Measurements from ENCODE around the gene ERMP1. TPM values are rescaled to one million over a fixed set of nuclear protein-coding genes. Genes with fewer than 3 reads are reported as not detected.

ERMP1 gene
- total RNA-seq, 1 experiment from 2014 or later: 5.9 TPM

DNA sequence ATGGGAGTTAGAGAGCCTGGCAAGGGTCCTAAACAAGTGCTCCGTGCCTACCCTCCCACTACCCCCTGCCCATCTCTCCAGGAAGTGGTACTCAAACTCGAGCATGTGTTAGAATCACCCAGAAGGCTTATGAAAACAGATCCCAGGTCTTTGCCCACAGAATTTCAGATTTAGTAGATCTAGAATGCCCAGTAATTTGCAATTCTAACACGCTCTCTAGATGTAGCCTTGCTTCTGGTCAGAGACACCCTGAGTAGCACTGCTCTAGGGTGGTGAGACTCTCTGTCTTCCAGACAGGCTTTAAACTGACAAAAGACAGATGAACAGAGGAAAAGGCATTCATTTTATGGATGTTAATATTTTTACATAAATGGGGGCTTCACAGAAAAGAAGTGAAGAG is 20.7 kb upstream of the ERMP1 start:
- DNase-seq (ENCODE audit: low spot score): no peak

DNA sequence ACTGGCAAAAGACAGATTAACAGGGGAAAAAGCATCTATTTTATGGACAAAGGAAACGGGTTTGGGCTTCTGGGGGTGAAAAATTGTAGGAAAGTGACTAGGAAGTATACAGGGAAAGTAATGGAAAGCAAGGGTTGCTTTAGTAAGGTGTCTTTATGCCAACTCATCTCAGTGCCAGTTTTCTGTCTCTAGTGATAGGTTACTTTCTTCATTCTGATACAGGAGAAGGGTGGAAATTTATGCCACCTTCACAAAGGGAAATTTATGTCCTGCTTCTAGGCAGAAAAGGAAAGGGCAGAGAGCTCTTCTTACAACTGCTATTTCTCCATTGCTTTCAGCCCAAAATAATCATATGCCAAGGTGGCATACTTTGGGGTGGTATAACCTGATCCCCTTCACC is 20.1 kb upstream of the ERMP1 start:
- no peak for DNase-seq (ENCODE audit: low spot score)

DNA sequence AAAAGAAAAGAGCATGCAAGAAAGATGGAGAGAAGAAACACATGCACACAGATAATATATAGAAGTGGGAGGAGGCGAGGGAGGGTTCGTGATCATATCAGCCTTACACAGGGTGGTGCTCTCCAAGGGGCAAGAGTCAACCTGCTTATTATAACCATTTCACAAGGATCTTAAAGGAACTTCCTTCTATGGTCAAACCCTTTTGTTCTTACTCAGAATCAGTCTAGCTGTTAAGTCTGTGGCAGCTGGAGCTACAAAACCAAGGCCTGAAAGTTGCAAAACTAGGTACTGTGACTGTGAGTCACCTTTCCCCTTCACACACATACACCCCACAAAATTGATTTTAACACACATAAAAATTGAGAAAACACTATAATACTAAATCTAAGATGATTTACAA is 18.5 kb upstream of the ERMP1 start:
- peak; percentile 18 for DNase-seq (ENCODE audit: low spot score)

- no peak for DNase-seq (ENCODE audit: low spot score)
Measured at GRCh38 chr9:5850724-5851122, 17.8 kb upstream of the ERMP1 start.

DNA sequence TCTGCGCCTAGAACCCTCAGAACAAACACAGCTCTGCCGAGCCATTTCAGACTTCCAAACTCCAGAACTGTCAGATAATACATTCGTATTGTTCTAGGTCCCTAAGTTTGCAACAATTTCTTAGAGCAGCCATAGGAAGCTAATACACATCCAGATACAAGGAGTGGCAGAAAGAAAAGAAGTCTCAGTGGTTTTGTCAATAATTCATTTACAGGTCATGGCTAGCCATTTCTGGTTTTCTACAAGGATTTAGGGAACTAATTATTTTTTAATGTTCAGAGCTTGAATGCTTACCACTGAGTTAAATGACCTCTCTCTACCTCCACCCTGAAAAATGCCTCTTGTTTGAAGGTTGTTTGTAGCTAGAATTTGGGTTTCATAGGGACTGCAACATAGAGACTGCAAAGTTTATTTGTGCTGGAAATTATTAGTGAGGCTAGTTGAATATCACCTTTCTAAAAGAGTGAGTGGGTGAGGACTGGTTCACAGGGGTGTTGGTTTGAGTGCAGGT is 15.5 kb upstream of the ERMP1 start:
- DNase-seq (ENCODE audit: low spot score): no peak

DNA sequence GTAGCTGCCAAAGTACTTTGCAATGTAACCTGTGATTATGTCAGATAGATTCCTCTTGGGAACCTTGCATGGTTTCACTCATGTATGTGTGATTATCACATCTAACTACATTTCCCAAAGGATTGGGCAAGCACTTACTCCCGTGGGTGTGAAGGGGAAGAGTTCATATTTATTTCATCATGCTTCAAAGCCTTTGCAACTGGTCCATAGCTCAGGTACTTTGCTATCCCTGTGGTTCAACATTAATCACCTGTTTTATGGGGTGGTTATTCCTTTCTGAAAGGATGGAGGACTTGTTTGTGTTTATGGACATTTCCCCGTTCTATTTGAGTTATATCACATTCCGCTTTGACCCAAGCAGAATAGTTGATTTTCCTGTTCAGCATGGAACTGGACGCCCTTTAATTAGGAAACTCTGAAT is 13.6 kb upstream of the ERMP1 start:
- no peak for DNase-seq (ENCODE audit: low spot score)

DNA sequence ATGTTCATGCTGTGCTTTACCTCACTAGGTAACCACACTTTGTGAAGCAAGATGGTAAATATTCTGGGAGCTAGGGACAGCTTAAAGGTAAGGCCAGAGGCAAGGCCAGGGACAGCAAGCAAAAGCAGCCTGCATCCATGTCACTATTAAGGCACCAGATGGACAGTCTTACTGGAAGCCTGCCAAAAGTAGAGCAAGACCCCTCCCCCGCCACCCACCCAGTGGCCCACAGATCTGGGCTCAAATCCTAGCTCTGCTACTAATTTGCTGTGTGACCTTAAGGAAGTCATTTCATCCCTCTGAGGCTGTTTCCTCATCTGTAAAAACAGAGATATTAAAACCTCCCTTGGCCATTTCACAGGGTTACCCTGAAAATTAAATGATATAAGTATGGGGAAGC is 13.2 kb upstream of the ERMP1 start:
- DNase-seq (ENCODE audit: low spot score): no peak

DNA sequence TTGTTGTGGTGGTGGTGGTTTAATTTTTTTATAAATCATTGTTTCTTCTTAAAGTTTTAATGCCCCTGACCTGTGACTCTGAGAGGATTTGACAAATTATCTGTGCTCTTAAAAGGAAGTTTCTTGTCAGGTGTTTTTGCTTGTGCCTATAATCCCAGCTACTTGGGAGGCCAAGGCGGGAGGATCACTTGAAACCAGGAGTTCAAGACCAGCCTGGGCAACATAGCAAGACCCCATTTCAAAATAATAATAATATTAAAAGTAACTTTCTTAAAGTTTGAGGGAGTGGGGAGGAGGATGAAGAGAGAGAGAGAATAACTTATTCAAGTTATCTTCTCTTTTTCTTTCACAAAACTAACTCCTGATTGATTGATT is 12.2 kb upstream of the ERMP1 start:
- no peak for DNase-seq (ENCODE audit: low spot score)

DNA sequence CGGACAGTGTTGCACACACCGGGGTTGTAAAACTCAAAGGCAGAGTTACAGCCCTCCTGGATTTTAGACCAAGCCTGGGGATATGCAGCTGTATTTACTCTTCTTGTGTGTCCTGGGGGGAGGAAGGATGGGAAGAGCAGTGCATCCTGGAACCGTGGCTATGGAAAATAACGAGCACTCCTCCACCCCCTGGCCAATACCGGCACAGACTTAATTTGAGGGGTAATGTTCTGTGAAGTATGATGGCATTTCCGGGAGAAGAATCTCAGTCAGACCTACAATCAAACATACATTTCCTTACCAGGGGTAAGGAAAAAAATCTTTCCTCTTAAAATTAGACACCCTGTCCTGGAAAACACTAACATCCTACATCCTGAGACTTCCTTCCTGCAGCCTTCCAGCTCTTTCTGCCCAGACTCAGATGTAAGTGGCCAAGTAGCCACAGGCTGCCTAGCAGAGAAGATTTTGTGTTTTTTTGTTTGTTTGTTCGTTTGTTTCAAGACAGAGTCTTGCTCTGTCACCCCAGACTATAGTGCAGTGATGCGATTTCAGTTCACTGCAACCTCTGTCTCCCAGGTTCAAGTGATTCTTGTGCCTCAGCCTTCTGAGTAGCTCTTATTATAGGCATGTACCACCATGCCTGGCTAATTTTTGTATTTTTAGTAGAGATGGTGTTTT is 11.0 kb upstream of the ERMP1 start:
- peak; percentile 7 for DNase-seq (ENCODE audit: low spot score)

GRCh38 chr9:5842929-5843793 is 10.2 kb upstream of the ERMP1 start:
- no peak for DNase-seq (ENCODE audit: low spot score)

- no peak for DNase-seq (ENCODE audit: low spot score)
Measured at GRCh38 chr9:5841771-5842573, 9.1 kb upstream of the ERMP1 start.

GRCh38 chr9:5840788-5841187 is 7.9 kb upstream of the ERMP1 start:
- DNase-seq (ENCODE audit: low spot score): no peak

GRCh38 chr9:5839572-5839902 is 6.6 kb upstream of the ERMP1 start:
- no peak for DNase-seq (ENCODE audit: low spot score)

GRCh38 chr9:5838884-5839571 is 6.1 kb upstream of the ERMP1 start:
- peak; percentile 21 for DNase-seq (ENCODE audit: low spot score)

- no peak for DNase-seq (ENCODE audit: low spot score)
Measured at GRCh38 chr9:5835808-5836207, 2.9 kb upstream of the ERMP1 start.

DNA sequence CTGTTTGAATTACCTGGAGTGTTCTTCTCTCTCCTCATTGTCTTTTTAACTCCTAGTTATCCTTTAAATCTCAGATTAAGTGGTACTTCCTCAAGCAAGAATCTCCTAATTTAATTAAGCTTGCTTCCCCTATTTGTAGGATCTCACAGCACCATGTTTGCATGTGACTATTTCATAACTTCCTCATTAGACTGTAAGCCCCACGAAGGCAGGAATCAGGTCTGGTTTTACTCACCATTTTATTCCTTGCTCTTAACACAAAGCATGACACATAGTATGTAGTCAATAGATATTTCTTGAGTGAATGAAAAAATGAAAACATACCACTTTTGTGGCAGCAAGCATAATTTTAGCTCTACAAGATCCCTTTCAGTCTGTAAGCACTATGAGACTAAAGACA is 1.3 kb upstream of the ERMP1 start:
- no peak for DNase-seq (ENCODE audit: low spot score)

DNA sequence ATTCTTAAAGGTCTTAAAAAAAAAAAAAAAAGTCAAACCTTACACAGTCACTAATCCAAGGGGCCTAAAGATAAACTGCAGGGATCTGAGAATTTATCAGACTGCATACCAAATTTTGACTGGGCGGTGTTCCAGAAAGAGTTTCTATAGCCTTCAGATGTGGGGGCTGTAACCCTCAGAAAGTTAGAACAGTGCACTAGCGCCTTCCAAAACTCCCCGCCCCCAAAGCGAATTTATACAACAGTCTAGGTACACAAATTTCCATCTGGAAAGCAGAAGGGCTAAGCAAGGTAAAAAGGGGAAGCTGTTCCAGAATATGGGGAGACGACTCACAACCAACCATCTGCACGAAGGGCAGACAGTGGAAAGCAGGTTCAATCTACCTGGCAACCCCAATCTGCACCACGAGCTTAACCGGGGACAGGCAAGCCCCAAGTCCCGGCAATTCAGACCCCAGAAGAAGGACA is 813 bp downstream of the ERMP1 start:
- DNase-seq (ENCODE audit: low spot score): no peak

DNA sequence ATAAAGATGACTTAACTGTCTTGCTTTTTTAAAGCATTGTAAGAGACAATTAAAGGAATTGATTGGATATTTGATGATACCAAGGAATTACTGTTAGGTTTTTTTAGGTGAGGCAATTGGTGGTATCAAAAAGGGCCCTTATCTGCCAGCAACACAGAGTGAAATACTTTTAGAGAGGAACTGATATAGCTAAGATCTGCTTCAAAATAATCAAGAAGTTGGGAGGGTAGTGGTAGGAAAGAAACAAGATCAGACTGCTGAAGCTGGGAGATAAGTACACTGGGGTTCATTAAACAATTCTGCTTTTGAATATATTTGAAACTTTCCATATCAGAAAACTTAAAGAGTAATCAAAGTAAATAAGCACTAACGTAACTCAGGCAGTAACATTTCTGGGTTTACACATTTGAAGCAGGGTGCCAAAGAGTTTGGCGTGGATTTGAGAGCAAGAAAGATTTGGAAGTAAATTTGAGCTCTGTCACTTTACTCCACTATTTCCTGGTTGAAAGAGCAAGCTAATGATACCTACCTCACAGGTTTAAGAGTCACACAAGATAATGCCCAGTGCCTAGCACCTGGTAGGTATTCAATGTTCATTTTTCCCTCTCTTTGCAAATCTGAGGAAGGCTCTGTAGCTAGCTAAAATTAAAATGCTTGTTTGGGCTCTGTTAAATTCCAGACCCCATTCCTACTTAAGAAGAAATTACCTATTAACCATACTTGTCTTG is 6.9 kb downstream of the ERMP1 start:
- DNase-seq (ENCODE audit: low spot score): no peak

DNA sequence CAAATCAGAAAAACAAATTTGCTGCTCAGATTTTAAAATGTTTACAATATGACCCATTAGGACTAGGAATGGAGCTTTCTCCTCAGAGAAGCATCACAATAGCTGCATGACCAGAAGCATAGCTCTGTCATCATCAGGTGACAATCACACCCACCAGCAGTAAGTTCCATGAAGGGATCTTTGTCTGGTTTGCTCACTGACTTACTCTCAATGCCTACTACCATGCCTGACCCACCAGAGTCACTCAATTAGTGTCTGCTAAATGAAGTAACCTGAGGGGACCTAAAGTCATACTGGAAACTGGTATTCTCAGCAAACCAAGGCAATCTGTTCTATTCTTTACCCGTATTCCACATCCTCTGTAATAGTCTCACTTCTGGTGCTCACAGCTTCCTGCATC is 7.7 kb downstream of the ERMP1 start:
- DNase-seq (ENCODE audit: low spot score): no peak

DNA sequence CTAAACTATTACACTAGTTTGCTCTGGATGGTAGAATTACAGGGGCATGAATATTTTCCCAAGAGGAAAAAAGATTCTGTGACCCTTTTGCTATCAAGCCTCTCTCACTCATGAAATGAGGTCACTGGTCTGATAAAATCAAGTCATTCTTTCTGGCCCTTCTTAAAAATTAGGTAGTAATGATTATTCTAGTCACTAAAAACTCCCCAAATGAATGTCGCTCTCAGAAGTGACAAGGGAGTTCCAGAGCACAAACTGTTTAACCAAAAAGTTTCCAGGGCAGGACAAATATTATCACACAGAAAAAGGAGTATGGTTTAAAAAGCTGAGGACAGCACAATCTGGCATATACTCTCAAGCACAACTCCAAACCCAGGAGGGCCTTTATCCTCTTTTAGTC is 12.5 kb downstream of the ERMP1 start:
- DNase-seq (ENCODE audit: low spot score): no peak

DNA sequence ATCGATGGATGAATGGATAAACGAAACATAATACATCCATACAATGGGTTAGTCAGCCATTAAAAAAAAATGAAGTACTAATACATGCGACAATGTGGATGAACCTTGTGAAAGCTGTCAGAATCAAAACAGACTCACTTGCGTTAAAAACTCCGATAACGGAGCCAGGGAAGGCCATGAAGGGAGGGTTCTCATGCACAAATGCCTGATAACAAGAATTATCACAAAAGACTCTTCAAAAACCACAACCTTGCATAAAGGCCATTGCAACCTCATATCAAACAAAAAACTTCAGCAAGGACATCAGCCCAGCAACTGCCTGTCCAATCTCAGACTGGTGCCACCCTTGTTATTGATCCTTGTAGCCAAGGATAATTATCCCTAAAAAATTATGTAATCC is 13.7 kb downstream of the ERMP1 start:
- DNase-seq (ENCODE audit: low spot score): no peak
